ENCODE data around the gene FXN.

DNA sequence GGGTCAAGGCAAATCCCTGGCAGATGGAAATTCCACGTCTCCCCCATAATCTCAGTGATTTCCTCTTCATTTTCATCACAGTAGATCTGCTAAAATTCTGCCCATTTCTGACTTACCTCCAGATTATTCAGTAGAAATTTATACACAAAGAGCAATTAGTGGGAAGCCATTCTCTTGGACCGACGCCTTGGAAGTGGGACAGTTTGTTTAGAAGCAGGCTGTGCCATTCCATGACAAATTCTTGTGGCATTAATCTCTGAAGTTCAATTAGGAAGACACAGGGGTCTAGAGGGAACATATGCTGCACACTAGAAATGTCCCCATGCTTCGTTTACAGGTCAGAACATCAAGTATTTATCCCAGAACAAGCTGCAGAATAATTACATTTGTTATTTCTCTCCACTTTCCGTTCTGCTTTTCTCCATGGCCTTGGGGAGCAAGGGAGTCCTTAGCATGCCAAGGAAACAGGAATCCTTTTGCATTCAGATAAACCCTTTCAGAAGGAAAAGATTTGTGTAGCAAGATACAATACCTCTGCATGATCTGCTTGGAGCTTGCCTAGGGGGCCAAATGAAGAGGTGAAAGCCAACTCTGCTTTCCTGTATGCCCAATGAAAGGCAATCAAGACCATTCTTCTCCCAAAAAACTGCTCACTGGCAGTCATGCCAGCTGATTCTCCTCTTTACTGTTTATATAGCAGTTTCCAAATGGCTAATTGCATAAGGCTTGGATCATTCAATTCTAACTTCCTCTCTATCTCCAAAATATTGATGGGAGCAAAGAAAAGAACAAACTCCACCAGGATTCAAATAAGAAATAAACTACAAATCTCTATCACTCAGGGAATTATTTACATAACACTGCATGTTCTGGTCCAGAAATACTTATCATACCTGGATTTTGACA is 19.1 kb upstream of the FXN start:
- TF ChIP-seq, protein P1, sequence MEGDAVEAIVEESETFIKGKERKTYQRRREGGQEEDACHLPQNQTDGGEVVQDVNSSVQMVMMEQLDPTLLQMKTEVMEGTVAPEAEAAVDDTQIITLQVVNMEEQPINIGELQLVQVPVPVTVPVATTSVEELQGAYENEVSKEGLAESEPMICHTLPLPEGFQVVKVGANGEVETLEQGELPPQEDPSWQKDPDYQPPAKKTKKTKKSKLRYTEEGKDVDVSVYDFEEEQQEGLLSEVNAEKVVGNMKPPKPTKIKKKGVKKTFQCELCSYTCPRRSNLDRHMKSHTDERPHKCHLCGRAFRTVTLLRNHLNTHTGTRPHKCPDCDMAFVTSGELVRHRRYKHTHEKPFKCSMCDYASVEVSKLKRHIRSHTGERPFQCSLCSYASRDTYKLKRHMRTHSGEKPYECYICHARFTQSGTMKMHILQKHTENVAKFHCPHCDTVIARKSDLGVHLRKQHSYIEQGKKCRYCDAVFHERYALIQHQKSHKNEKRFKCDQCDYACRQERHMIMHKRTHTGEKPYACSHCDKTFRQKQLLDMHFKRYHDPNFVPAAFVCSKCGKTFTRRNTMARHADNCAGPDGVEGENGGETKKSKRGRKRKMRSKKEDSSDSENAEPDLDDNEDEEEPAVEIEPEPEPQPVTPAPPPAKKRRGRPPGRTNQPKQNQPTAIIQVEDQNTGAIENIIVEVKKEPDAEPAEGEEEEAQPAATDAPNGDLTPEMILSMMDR (IDR thresholded peaks at IDR 0.05 in 8 of 11, conservative IDR thresholded peaks at IDR 0.05 in 3 of 11), result no peak
- TF ChIP-seq POLR2A (IDR thresholded peaks at IDR 0.05), result no peak
